A673 (cell line): Measurements from ENCODE around the gene TNFRSF13B. TPM values are rescaled to one million over a fixed set of nuclear protein-coding genes. Genes with fewer than 3 reads are reported as not detected.

Source experiments
- BruUV-seq: library from RNA; stranded (reverse); fragments of 400-500 nt; replicated peaks from 2 replicates; lab custom pipeline; 2021; lab: Mats Ljungman, UMichigan
- CTCF ChIA-PET: fragments of 300-600 bp; sonication (Branson Sonifier 250); formaldehyde crosslinking; loops from one replicate; lab custom pipeline; 2022; ENCODE audit warnings: antibody characterized with exemption; lab: Charles Lee
- POLR2A ChIA-PET: fragments of 300-600 bp; sonication (Branson Sonifier 250); formaldehyde crosslinking; loops from one replicate; lab custom pipeline; 2022; ENCODE audit warnings: antibody characterized with exemption; ENCODE audit not compliant: low non-redundant PET; lab: Charles Lee
- DNase-seq: peaks from one replicate; pipeline ENCODE4 v3.0.0-alpha.2; 2015; ENCODE audit warnings: low spot score
- H3K27ac ChIP-seq: fragments of 200-600 bp; sonication (generic); 2 replicates; pipeline ENCODE4 v1.5.1; 2016; ENCODE audit warnings: mixed run types, low read depth, mild to moderate bottlenecking, mixed read lengths, antibody characterized with exemption, low read length; ENCODE audit not compliant: poor library complexity, severe bottlenecking
- H3K27me3 ChIP-seq: fragments of 200-600 bp; sonication (generic); replicated peaks from 2 replicates; pipeline ENCODE4 v1.6.1; 2017; ENCODE audit warnings: mixed run types, low read depth, mild to moderate bottlenecking, mixed read lengths, antibody characterized with exemption, low read length; ENCODE audit not compliant: insufficient read depth, poor library complexity
- H3K36me3 ChIP-seq: fragments of 200-600 bp; sonication (generic); 2 replicates; pipeline ENCODE4 v1.6.1; 2016; ENCODE audit warnings: mixed run types, mild to moderate bottlenecking, mixed read lengths, antibody characterized with exemption, low read length; ENCODE audit not compliant: insufficient read depth, poor library complexity, severe bottlenecking
- H3K4me1 ChIP-seq: fragments of 200-600 bp; sonication (generic); 2 replicates; pipeline ENCODE4 v1.6.1; 2017; ENCODE audit warnings: mixed run types, mild to moderate bottlenecking, mixed read lengths, antibody characterized with exemption, low read length; ENCODE audit not compliant: insufficient read depth, poor library complexity, severe bottlenecking
- H3K4me3 ChIP-seq: fragments of 200-600 bp; sonication (generic); 2 replicates; pipeline ENCODE4 v1.5.1; 2016; ENCODE audit warnings: low read depth, mixed run types, mild to moderate bottlenecking, mixed read lengths, low read length; ENCODE audit not compliant: poor library complexity, severe bottlenecking
- H3K9me3 ChIP-seq: fragments of 200-600 bp; sonication (generic); 2 replicates; pipeline ENCODE4 v1.6.1; 2016; ENCODE audit warnings: mixed run types, low read depth, mild to moderate bottlenecking, mixed read lengths, antibody characterized with exemption, low read length; ENCODE audit not compliant: poor library complexity, severe bottlenecking
- EZH2 ChIP-seq: fragments of 200-600 bp; sonication (generic); IDR thresholded peaks from 2 replicates; pipeline ENCODE4 v1.6.1; 2017; ENCODE audit warnings: borderline replicate concordance, low read depth, mild to moderate bottlenecking, mixed read lengths, antibody characterized with exemption, low read length; ENCODE audit not compliant: poor library complexity, severe bottlenecking
- intact Hi-C: fragments of 100-400 bp; cut with micrococcal nuclease; formaldehyde crosslinking; loops from one replicate; pipeline ENCODE4 v1.10.0; 2022; ENCODE audit not compliant: unreplicated experiment
- total RNA-seq: library from RNA; stranded (reverse); gene quantifications from 2 replicates; pipeline ENCODE4 v1.2.3, GENCODE V29; 2021
- TF ChIP-seq, protein P1 (sequence below): fragments of 300-800, 200-600 bp; sonication (generic); conservative IDR thresholded peaks from 2 replicates; pipeline ENCODE4 v1.5.1; 2017; ENCODE audit warnings: low read depth, mild to moderate bottlenecking, antibody characterized with exemption, low read length, moderate library complexity, mixed read lengths

Gene TNFRSF13B
- total RNA-seq, 1 experiment from 2014 or later: not detected

DNA sequence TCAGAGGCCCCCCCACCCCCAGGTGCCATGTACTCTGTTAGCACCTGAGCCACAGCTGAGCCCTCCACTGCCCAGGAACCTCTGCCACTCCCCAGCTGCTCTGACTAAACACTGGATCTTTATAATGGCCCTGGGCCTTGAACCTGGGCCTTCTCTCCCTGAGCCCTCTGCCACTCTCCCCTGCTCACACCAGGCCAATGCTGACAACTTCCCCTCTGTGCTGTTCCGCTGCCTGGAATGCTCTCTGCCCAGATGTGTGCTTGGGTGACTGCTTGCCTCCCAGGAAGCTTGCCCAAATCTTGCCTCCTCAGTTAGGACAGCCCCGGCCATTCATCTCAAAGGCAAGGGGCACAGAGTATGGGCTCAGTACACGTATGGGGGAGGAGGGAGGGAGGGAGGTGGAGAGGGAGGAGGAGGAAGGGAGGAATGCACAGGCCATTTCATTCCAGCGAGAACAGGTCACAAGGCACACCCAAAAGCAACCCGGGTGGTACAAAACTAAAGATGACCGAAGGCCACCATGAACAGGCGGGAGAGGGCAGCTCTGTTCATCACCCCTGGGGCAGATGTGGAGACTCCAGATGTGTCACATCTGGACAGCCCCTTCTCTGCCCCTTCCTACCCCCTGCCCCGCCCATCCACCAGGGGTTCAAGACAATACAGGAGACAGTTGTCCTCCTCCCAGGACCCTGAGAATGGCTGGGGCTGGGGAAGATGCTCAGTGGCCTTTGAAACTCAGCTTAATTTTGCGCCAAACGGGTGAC lies 15.3 kb upstream of the TNFRSF13B start:
- Histone ChIP-seq H3K4me1 (peaks cover 17% of the 10 kb centered on the region), H3K4me3 (no peak overlapping the region), H3K27ac (no peak overlapping the region), H3K9me3 (no peaks in the 10 kb centered on the region), H3K36me3 (no peaks in the 10 kb centered on the region), H3K27me3 (no peaks in the 10 kb centered on the region)
- POLR2A ChIA-PET: no interaction called here
- TF ChIP-seq EZH2: no peak
- TF ChIP-seq, protein P1, sequence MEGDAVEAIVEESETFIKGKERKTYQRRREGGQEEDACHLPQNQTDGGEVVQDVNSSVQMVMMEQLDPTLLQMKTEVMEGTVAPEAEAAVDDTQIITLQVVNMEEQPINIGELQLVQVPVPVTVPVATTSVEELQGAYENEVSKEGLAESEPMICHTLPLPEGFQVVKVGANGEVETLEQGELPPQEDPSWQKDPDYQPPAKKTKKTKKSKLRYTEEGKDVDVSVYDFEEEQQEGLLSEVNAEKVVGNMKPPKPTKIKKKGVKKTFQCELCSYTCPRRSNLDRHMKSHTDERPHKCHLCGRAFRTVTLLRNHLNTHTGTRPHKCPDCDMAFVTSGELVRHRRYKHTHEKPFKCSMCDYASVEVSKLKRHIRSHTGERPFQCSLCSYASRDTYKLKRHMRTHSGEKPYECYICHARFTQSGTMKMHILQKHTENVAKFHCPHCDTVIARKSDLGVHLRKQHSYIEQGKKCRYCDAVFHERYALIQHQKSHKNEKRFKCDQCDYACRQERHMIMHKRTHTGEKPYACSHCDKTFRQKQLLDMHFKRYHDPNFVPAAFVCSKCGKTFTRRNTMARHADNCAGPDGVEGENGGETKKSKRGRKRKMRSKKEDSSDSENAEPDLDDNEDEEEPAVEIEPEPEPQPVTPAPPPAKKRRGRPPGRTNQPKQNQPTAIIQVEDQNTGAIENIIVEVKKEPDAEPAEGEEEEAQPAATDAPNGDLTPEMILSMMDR: no peak
- no peak for DNase-seq
- intact Hi-C loops: no loop called here
- CTCF ChIA-PET: no interaction called here
- BruUV-seq: no TSS peak

DNA sequence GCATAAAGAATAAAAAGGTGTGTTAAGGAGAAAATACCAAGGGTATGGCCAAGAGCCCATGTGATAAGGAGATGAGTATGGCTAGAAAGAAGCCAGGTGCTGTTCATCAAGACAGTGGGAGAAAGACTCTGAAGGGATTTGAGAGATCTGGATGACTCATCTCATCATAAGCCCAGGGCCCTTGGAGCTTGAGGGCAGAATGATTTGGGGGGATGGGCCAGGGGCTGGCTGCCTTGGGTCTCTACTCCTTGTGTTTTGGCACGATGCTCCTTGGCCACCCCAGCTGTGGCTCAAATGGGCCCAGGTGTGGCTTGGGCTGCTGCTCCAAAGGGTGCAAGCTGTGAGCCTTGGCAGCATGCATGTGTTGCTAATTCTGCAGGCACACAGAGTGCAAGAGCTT lies 14.5 kb upstream of the TNFRSF13B start:
- intact Hi-C loops: no loop called here
- H3K27me3 ChIP-seq: no peaks in the 10 kb centered on the region
- no TSS peak for BruUV-seq
- H3K36me3 ChIP-seq: no peaks in the 10 kb centered on the region
- peaks cover 17% of the 10 kb centered on the region for H3K4me1 ChIP-seq
- H3K4me3 ChIP-seq: no peak overlapping the region
- POLR2A ChIA-PET: no interaction called here
- TF ChIP-seq, protein P1: no peak
- TF ChIP-seq EZH2: no peak
- CTCF ChIA-PET: no interaction called here
- no peaks in the 10 kb centered on the region for H3K9me3 ChIP-seq
- H3K27ac ChIP-seq: no peak overlapping the region
- DNase-seq: peak; percentile 61

- POLR2A ChIA-PET: no interaction called here
- BruUV-seq: no TSS peak
- no peak for DNase-seq
Observed at GRCh38 chr17:16981928-16982327, 10.0 kb upstream of the TNFRSF13B start.

More at GRCh38 chr17:16981928-16982327, 10.0 kb upstream of the TNFRSF13B start:
- Histone ChIP-seq H3K9me3 (no peaks in the 10 kb centered on the region), H3K4me1 (peaks cover 5% of the 10 kb centered on the region), H3K4me3 (no peak overlapping the region), H3K27ac (no peak overlapping the region), H3K36me3 (no peaks in the 10 kb centered on the region), H3K27me3 (no peaks in the 10 kb centered on the region)
- intact Hi-C loops: no loop called here
- CTCF ChIA-PET: no interaction called here
- TF ChIP-seq EZH2: no peak
- TF ChIP-seq, protein P1: no peak
